NCI-H510A (cell line): ENCODE data around the gene QRICH1.

ENCODE experiments used
- DNase-seq: peaks from one replicate; lab custom pipeline; 2025; lab: John Stamatoyannopoulos, UW

The QRICH1 gene

DNA sequence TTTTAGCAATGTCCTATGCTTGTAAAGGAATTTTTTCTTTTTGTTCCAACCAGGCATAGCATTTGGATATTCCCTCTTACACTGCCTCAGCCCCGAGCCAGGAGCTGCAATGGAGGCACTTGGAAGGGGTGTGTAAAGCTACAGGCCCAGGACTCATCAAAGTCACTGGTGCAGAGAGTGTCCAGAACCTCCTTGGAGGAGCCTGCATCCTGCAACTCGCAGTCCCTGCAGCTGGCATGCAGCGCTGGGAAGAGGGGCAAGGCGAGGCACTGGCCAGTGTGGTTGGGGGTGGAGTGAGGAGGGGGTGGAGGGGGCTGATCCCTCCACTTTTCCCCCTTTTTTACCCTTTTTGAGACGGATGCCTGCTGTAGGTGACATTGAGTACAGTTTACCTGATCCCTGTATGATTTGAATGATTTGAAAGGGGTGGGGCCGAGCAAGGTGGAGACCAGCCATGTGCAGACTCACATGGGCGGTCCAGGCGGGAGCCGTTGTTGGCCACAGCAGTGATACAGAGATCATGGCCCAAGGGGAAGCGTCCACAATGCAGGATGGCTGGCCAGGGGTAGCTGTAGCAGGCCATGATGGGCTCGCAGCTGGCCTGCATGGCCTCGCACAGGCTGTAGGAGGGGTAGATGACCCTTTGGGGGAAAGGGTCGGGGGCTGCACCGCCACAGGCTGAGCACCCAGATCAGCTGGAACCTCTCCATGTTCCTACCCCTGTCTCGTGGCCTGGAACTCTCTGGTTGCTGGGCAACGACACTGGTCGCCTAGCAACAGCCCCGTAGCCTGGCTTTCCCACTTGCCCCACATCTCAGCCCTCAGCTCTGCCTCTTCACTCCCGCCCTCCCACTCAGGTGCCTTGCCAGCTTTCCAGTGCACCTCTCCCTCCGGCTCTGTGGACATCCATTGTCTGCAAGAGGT, 95.9 kb downstream of the QRICH1 start:
- peak; percentile 71 for DNase-seq

DNA sequence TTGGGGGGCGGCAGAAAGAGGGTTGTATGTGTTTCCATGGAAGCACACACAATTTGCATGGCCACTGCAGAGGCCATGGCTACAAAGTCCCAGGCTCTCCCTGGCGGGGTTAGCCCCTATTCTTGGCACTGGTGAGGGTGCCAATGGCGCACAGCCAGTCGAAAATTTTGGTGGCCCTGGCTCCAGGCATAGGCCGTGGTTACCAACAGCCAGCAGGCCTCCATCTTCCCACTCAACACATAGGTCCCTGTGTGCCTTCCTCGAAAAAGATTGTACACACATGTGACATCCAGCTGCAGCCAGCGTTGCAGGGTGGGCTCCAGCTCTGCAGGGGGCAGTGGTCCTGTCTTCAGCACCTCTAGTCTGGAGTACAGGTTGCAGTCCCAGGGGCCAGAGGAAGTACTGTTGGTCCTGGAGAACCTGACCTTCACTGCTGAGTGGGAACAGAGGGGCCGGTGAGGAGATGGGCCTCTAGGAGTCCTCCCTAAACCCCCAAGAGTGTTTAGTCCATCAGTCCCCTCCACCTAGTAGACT, 96.7 kb downstream of the QRICH1 start:
- DNase-seq: no peak

DNA sequence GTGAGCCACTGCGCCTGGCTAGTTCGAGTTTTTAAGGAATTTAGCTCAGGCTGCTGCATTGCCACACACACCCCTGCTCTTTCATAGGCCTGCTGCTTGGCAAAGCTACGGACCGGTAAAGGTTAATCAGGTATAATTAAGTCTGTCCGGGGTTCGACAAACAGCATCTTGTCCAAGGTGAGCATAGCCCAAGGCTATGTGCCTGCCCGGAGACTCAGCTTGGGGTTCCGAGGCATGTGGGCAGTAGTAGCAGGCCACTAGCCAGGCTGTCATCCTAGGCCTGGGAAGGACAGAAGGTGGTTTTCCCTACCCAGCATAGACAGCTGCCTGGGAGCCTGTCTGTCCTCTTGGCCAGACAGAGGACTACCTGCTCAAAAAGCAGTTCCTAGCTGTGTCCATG, 97.2 kb downstream of the QRICH1 start:
- no peak for DNase-seq

DNA sequence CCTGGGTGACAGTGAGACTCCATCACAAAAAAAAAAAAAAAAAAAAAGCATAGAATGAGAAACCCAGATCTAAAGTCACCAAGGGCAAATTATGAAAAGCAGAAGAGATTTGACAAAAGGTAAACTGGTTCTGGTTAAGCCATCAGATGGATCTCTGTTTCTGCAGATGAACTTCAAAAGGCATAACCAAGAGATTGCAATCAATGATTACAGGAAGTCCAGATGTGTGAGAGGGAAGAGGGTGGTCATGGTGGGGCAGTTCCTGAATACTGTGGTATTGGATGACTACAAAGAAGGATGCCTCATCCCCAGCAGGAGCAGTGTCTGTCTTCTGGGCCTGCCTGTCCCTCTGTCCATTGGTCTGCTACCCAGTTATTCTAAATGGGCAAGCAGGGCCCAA, 100.0 kb downstream of the QRICH1 start:
- no peak for DNase-seq

DNA sequence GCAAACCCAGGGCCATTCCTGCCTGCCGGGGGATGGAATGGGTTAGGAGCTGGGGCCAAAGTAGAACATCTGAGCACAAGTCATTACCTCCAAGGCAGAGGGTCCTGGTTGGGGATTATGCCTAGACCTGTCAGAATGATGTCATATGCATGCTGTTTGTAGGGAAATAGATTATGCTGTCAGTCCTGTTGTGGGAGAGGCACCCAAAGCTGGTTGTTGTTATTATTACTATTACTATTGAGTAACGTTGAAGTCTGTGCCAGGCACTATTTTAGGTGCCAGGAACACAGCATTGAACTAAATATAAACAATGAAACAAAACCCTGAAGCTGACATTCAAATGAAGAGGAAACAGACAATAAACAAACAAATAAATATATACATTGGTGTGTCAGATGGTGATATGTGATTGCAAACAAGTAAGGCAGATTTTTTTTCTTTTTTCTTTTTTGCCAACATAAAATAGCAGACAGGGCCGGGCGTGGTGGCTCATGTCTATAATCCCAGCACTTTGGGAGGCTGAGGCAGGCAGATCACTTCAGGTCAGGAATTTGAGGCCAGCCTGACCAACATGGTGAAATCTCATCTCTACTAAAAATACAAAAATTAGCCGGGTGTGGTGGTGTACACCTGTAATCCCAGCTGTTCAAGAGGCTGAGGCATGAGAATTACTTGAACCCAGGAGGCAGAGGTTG, 101.9 kb downstream of the QRICH1 start:
- no peak for DNase-seq

DNA sequence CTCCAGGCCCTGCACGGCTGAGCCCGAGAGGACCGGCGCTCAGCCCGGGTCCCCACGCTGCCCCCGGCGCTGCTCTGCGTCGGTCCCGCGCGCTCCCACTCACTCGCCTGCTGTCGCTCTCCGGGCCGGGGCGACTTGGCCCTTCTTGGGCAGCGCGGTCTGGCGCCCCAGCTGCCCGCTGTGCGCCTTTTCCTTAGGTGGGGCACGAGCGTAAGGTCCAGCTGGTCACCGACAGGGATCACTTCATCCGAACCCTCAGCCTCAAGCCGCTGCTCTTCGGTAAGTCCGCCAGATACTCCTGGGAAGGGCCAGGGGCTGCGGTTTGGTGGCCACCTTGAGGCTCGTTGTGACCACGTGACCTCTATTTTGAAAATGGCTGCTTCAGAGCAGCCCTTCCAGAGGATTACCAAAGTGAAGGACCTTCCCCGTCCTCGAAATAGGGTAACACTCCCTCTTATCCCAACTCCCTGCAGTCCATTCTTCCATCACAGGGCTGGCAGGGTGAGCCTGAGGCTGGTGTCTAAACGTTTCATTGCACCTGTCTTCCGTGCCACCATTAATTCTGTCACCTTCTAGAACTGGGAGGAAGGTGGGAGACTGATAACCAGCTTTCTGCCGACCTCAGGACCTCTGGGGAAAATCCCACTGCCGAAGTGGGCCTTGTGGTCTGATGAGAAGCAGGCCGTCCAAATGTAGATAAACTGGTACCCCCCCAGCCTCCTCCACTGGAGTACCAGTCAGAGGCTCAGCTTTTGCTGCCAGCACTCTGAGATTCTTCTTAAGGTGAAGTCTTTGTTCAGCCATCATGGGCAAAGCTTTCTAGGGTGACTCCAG, 103.0 kb downstream of the QRICH1 start:
- DNase-seq: no peak

DNA sequence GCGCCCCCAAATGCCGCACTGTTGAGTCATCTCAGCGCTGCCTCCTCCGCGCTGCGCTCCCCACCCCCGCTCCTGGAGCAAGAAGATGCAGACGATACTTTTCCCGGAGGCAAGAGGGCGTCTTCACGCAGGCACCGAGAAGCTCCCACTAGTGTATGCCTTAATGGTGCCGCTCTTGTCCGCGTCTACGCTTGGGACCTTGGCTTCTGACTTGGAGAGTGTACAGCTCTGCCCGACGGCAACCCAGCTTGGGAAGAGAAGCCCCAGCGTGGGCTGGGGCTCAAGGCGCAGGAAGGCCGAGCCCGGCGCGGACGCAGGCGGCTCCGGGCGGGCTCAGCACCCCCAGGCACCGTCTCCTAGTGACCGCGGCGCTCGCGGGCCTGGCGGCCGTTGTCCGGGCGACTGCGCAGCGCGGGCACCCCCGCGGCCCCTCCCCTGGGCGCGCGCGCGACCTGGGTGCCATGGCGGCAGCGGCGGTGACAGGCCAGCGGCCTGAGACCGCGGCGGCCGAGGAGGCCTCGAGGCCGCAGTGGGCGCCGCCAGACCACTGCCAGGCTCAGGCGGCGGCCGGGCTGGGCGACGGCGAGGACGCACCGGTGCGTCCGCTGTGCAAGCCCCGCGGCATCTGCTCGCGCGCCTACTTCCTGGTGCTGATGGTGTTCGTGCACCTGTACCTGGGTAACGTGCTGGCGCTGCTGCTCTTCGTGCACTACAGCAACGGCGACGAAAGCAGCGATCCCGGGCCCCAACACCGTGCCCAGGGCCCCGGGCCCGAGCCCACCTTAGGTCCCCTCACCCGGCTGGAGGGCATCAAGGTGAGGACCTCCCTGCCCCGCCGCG, 103.9 kb downstream of the QRICH1 start, which contains the start of gene P4HTM:
Gene P4HTM, plus strand, starts transcription at position 446 of the 840 bp plus-strand sequence. Its CDS starts 16 bp downstream, at position 462.
- peak; percentile 49 for DNase-seq

DNA sequence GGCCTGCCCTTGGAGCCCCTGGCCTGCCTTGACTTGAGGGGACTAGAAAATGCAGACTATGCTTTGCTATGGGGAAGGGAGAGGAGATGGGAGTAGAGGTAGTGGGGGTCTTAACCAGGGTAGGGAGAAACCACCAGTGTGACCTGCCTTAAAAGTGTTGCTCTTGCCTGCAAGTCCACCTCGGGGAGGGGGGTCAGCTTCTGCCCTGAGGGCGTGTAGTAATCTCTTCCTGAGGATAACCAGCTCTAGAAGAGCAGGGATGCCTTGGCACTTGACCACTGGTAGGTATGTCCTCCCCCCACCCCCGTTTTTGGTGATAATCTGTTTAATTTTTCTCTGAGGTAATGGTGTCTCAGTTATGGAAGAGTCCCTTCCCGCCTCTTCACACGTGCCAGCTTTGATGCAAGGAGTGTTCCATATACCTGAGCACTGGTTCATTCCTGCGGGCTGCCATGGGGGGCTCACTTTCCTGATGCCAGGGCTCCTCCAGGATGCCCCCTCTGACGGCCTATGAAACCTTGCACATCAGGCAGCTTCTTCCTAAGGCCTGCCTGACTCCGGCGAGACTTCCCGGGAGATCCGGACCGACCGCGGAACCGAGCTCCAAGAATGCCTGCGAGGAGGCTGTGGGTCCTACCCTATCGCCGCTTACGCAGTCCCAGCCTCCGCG, 104.6 kb downstream of the QRICH1 start:
- no peak for DNase-seq

DNA sequence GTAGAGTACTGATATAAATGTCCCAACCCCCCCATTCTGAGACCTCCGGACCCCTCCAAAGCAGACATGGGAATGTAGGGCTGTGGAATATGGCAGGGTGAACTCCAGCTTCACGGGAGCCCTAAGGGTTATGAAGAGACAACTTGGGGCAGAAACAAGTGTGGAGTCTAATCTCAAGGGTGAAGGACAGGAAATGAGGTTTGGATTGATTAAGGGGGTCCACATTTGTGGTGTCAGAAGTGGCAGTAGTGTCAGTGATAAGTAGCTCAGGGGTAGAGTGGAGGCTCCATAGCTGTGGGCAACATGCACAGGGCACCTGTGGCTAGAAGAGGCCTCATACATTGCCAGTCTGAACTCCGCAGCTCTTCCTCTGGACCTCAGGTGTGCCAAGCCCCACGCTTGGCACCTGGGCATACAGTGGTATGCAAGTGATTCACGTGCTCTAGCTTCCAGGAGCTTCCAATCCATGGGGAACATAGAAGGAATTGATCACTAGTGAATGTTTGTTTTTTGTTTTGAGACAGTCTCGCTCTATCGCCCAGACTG, 108.0 kb downstream of the QRICH1 start:
- no peak for DNase-seq

DNA sequence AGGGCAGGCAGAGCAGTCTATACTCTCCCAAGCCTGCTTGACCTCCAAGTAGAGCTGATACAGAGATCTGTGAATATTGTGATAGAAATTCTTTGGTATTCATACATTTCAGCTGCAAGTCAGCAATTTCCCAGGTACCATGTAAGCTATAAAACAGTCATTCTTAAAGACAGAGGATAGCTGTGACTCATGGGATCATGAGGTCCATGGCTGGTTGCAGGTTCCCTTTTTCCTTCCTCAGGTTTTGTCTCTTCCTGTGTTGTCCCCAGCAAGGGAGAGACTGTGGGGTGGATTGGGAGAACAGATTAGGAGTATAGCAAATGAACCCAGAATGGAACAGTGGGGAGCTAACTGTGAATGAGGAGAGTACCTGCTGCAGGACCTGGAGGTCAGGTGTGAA, 109.2 kb downstream of the QRICH1 start:
- DNase-seq: no peak

DNA sequence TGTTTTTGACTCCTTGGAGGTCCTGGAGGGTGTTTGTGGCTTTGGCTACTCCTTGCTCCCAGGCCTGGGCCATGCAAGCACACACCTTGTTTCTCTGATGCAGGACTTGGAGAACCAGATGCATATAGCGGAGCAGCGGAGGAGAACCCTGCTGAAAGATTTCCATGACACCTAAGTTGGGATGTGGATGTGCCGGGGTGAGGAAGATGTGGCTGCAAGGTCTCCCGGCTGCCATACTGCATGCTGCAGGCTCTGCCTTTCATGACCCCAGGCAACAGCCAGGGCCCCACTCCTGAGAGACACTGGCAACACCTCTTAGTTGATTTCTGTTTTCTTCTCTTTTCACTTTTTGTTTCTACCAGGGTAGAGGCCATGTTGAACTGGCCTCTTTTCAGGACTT, 110.8 kb downstream of the QRICH1 start:
- no peak for DNase-seq

DNA sequence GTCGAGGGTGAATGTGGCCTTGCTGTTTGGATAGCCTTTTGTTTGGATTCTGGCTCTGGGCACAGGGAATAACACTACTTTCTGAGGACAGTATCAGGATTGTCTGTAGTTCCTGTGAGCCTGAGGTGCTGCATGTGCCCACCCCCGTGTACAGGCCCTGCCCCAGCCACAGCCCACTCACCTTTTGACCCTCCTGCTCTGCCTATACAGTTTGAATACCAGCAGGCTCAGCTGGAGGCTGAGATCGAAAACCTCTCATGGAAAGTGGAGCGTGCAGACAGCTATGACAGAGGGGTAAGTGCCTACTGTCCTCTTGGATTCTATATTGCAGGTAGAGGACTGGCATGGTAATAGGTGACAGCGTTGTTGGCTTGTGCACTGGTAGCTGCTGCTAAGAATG, 111.2 kb downstream of the QRICH1 start:
- no peak for DNase-seq

DNA sequence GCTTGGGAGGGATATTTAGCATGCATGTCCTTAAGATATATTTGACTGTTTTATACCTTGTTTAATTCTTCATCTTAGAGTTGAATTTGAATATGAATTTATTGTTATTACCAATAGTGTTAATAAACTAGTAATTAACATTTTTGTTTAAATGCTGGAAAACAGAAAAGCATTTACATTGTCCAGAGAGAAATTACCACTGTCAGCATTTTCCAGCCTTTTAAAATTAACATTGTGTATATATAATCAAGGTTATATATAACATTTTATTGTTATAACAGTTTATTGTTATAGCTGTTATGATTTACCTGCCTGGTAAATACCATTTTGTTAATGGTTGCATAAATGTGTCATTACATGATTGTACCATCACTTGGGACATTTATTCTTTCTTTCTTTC, 111.9 kb downstream of the QRICH1 start:
- no peak for DNase-seq

DNA sequence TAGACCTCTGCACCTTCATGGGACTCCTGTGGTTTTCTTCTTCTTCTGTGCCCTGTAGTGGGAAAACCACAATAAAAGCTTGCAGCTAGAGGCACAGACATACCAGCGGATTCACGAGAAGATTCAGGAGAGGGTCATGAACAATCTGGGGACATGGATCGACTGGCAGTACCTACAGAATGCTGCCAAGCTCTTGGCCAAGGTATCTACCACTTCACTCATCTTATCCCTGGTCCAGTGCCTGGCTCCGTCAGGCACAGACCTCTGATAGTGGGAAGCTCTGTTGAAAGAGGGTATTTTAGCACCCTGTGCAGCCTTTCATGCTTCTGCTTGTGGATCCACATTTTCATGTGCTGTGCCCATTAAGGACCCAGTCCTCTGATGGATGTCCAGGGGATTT, 113.6 kb downstream of the QRICH1 start:
- no peak for DNase-seq
